AG04449 (cell line): Measurements from ENCODE around the gene JUND.

Source experiments
- CTCF ChIA-PET: fragments of 350-600 bp; formaldehyde crosslinking; extraction: SDS; loops from one replicate; lab custom pipeline; 2021; ENCODE audit warnings: antibody characterized with exemption; lab: Yijun Ruan, JAX
- POLR2A ChIA-PET: fragments of 400-600, 350-600 bp; formaldehyde crosslinking; extraction: SDS; loops from one replicate; lab custom pipeline; 2020; ENCODE audit warnings: antibody characterized with exemption, inconsistent platforms; lab: Yijun Ruan, JAX
- DNase-seq: peaks from one replicate; pipeline ENCODE4 v3.0.0-alpha.2; 2010; ENCODE audit warnings: low read depth, low spot score
- H3K4me3 ChIP-seq: 2 replicates; pipeline ENCODE4 v1.5.1; 2011; ENCODE audit warnings: low read depth, mild to moderate bottlenecking, control low read depth, low read length
- TF ChIP-seq, protein P1 (sequence below): IDR thresholded peaks from one replicate; pipeline ENCODE4 v1.5.1; 2011; ENCODE audit warnings: mild to moderate bottlenecking, moderate library complexity, low read length, control low read depth, inconsistent platforms; ENCODE audit not compliant: insufficient read depth; ENCODE audit errors: missing control alignments

The JUND gene

GRCh38 chr19:18317961-18318800 is 36.8 kb upstream of the JUND start:
- TF ChIP-seq, protein P1, sequence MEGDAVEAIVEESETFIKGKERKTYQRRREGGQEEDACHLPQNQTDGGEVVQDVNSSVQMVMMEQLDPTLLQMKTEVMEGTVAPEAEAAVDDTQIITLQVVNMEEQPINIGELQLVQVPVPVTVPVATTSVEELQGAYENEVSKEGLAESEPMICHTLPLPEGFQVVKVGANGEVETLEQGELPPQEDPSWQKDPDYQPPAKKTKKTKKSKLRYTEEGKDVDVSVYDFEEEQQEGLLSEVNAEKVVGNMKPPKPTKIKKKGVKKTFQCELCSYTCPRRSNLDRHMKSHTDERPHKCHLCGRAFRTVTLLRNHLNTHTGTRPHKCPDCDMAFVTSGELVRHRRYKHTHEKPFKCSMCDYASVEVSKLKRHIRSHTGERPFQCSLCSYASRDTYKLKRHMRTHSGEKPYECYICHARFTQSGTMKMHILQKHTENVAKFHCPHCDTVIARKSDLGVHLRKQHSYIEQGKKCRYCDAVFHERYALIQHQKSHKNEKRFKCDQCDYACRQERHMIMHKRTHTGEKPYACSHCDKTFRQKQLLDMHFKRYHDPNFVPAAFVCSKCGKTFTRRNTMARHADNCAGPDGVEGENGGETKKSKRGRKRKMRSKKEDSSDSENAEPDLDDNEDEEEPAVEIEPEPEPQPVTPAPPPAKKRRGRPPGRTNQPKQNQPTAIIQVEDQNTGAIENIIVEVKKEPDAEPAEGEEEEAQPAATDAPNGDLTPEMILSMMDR, result no peak
- POLR2A ChIA-PET, result interaction anchor here (1.0 to 4.1 kb wide), 2 partner anchors 29 to 37 kb away, joined by 5 to 25 read pairs; partner anchors contain the start of gene JUND
- no peak overlapping the region for H3K4me3 ChIP-seq
- no peak for DNase-seq
- CTCF ChIA-PET, result interaction anchor here (1.2 to 8.0 kb wide), 6 partner anchors 10 to 92 kb away, joined by 3 to 161 read pairs (median 3); partner anchors contain the start of gene JUND

GRCh38 chr19:18313398-18313797 is 32.0 kb upstream of the JUND start:
- no peak for DNase-seq
- no peak overlapping the region for H3K4me3 ChIP-seq
- ChIA-PET POLR2A (interaction anchor here (1.2 to 2.1 kb wide), 2 partner anchors 9 to 34 kb away, joined by 3 to 4 read pairs; no protein-coding TSS in a partner anchor), CTCF (interaction anchor here (0.9 to 2.2 kb wide), 5 partner anchors 8 to 35 kb away, joined by 3 to 9 read pairs (median 7); no protein-coding TSS in a partner anchor)
- TF ChIP-seq, protein P1, result no peak

- ChIA-PET POLR2A (no interaction called here), CTCF (interaction anchor here (2.2 to 2.7 kb wide), 2 partner anchors 16 to 32 kb away, joined by 9 to 10 read pairs; no protein-coding TSS in a partner anchor)
- DNase-seq, result no peak
- TF ChIP-seq, protein P1, result no peak
- no peak overlapping the region for H3K4me3 ChIP-seq
Measured at GRCh38 chr19:18312092-18312534, 30.7 kb upstream of the JUND start.

DNA sequence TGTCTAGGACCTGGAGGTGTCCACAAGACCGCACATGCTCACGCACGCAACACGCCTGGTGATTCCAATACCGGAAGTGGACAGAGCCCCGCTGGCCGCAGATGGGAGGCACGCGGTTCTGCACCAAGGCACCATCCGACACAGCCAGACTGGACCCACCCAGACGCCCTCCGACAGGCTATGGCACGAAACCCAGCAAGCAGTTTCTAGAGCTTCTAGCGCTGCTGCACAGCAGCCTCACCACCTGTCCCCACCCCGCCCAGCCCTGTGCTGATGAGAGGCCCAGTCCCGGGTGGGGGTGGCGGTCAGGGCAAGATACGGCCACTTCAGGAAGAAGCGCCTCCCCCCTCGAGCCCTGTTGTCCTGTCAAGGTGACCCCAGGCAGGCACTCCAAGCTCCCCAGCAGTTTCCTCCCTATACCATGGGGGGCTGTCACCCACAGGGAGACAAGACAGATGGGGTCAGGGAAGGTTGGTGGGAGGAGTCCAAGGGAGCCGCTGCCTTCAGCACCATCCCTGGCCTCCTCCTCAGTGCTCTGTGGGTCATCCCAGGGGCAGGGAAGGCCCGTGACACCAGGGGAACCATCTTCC is 30.2 kb upstream of the JUND start:
- CTCF ChIA-PET, result interaction anchor here (2.7 kb wide), 1 partner anchor 32 kb away, joined by 10 read pairs; no protein-coding TSS in a partner anchor

GRCh38 chr19:18310966-18311365 is 29.5 kb upstream of the JUND start:
- CTCF ChIA-PET, result interaction anchor here (2.7 kb wide), 1 partner anchor 31 kb away, joined by 10 read pairs; no protein-coding TSS in a partner anchor
- POLR2A ChIA-PET, result no interaction called here
- TF ChIP-seq, protein P1, result no peak
- H3K4me3 ChIP-seq, result no peak overlapping the region
- DNase-seq, result no peak

More for the DNA sequence above, 30.2 kb upstream of the JUND start:
- POLR2A ChIA-PET, result no interaction called here
- TF ChIP-seq, protein P1, result no peak
- H3K4me3 ChIP-seq, result no peak overlapping the region
- no peak for DNase-seq
